Mesendoderm (in vitro differentiated cells): ENCODE measurements around the gene VCAN.
A peak's percentile ranks its signal among the peaks of the same experiment; 100 is the strongest.

Experiments used
- DNase-seq: peaks from one replicate; pipeline ENCODE4 v3.0.0; 2013
- H2AK5ac ChIP-seq: 2 replicates; pipeline ENCODE4 v1.6.1; 2013; ENCODE audit warnings: low read length, inconsistent platforms
- H2BK120ac ChIP-seq: 2 replicates; pipeline ENCODE4 v1.6.1; 2013; ENCODE audit warnings: low read depth, mild to moderate bottlenecking, low read length, moderate library complexity, mixed read lengths
- H2BK15ac ChIP-seq: replicated peaks from 2 replicates; pipeline ENCODE4 v1.6.1; 2013; ENCODE audit warnings: low read depth, mild to moderate bottlenecking, moderate library complexity
- H2BK5ac ChIP-seq: 2 replicates; pipeline ENCODE4 v1.6.1; 2013; ENCODE audit warnings: low read length, inconsistent platforms
- H3K18ac ChIP-seq: 2 replicates; pipeline ENCODE4 v1.6.1; 2013; ENCODE audit warnings: mild to moderate bottlenecking, low read length, mixed read lengths
- H3K23ac ChIP-seq: one replicate; pipeline ENCODE4 v1.6.1; 2013; ENCODE audit warnings: low read length
- H3K27ac ChIP-seq: 2 replicates; pipeline ENCODE4 v1.5.1; 2013; ENCODE audit warnings: low read depth, mild to moderate bottlenecking, inconsistent platforms, low read length, moderate library complexity
- H3K27me3 ChIP-seq: 2 replicates; pipeline ENCODE4 v1.6.1; 2013; ENCODE audit warnings: low read length, control low read depth, mild to moderate bottlenecking, inconsistent platforms; ENCODE audit not compliant: insufficient read depth, poor library complexity
- H3K36me3 ChIP-seq: 2 replicates; pipeline ENCODE4 v1.6.1; 2013; ENCODE audit warnings: low read length, inconsistent platforms; ENCODE audit not compliant: control insufficient read depth, insufficient read depth
- H3K4ac ChIP-seq: one replicate; pipeline ENCODE4 v1.6.1; 2013; ENCODE audit warnings: low read depth, mild to moderate bottlenecking, low read length, moderate library complexity
- H3K4me1 ChIP-seq: 2 replicates; pipeline ENCODE4 v1.6.1; 2013; ENCODE audit warnings: low read depth, low read length, inconsistent platforms; ENCODE audit not compliant: control insufficient read depth
- H3K4me2 ChIP-seq: 2 replicates; pipeline ENCODE4 v1.6.1; 2013; ENCODE audit warnings: low read length
- H3K4me3 ChIP-seq: 2 replicates; pipeline ENCODE4 v1.5.1; 2013; ENCODE audit warnings: mild to moderate bottlenecking, low read length
- H3K56ac ChIP-seq: one replicate; pipeline ENCODE4 v1.6.1; 2013; ENCODE audit warnings: low read length
- H3K79me1 ChIP-seq: 2 replicates; pipeline ENCODE4 v1.6.1; 2013; ENCODE audit warnings: low read length, inconsistent platforms
- H3K79me2 ChIP-seq: 2 replicates; pipeline ENCODE4 v1.6.1; 2013; ENCODE audit warnings: mild to moderate bottlenecking, low read length; ENCODE audit not compliant: control insufficient read depth, insufficient read depth
- H3K9ac ChIP-seq: 2 replicates; pipeline ENCODE4 v1.6.1; 2013; ENCODE audit warnings: low read length, inconsistent platforms
- H4K5ac ChIP-seq: one replicate; pipeline ENCODE4 v1.6.1; 2013; ENCODE audit warnings: low read length
- H4K8ac ChIP-seq: one replicate; pipeline ENCODE4 v1.6.1; 2013; ENCODE audit warnings: low read depth, mild to moderate bottlenecking, control low read depth, low read length, moderate library complexity
- WGBS: extraction: QIAGEN DNeasy Blood & Tissue Kit; methylation state at CpG from one replicate; pipeline ENCODE4 v1.1.7; 2013; ENCODE audit warnings: low lambda C conversion rate, missing lambda C conversion rate; ENCODE audit not compliant: insufficient coverage; ENCODE audit errors: extremely low coverage; 5-methylcytosine and 5-hydroxymethylcytosine counted together

The VCAN gene

GRCh38 chr5:83503662-83504061, 32.1 kb downstream of the VCAN start:
- no peak overlapping the region for H3K27ac ChIP-seq
- no peak for DNase-seq
- no peaks in the 10 kb centered on the region for H3K4me1 ChIP-seq
- no peak overlapping the region for H2BK120ac ChIP-seq
- no peak overlapping the region for H3K9ac ChIP-seq
- H2AK5ac ChIP-seq, result no peak overlapping the region
- H4K8ac ChIP-seq, result no peak overlapping the region
- H3K23ac ChIP-seq, result no peak overlapping the region
- H3K27me3 ChIP-seq, result no peaks in the 10 kb centered on the region
- no peaks in the 10 kb centered on the region for H3K36me3 ChIP-seq
- H3K79me2 ChIP-seq, result no peaks in the 10 kb centered on the region
- no peak overlapping the region for H3K4ac ChIP-seq
- no peak overlapping the region for H2BK5ac ChIP-seq
- H3K4me2 ChIP-seq, result no peak overlapping the region
- H3K79me1 ChIP-seq, result peaks cover 2% of the 10 kb centered on the region
- H3K18ac ChIP-seq, result no peak overlapping the region
- H3K4me3 ChIP-seq, result no peak overlapping the region
- H2BK15ac ChIP-seq, result no peak overlapping the region
- no peak overlapping the region for H4K5ac ChIP-seq
- no peak overlapping the region for H3K56ac ChIP-seq

DNA sequence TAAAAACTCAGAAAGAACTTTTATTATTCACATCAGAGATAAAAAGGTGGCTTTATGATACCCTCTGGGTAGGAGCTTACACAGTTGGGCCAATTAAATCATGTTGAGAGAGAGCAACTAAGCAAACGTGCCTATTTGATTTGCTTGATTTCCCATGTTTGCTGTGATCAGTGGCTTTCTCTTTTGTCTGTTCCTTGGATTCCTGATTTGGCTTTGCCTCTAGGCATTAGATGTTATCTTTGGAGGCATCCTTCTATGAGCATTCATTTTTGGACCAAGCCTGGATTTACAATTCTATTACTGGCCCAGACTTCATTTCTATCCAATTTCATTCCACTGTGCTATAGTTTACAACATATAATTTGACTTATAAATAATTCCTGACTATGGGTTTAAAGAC, 35.9 kb downstream of the VCAN start:
- H3K4me1 ChIP-seq, result no peaks in the 10 kb centered on the region
- H3K79me2 ChIP-seq, result no peaks in the 10 kb centered on the region
- H2BK120ac ChIP-seq, result no peak overlapping the region
- no peaks in the 10 kb centered on the region for H3K36me3 ChIP-seq
- H3K9ac ChIP-seq, result no peak overlapping the region
- H3K27me3 ChIP-seq, result no peaks in the 10 kb centered on the region
- H4K8ac ChIP-seq, result no peak overlapping the region
- no peak overlapping the region for H2BK15ac ChIP-seq
- no peak overlapping the region for H3K4me3 ChIP-seq
- H3K27ac ChIP-seq, result no peak overlapping the region
- no peak overlapping the region for H2AK5ac ChIP-seq
- H3K4ac ChIP-seq, result no peak overlapping the region
- no CpG with 5 or more reads among the region's 1 CpG for WGBS
- no peaks in the 10 kb centered on the region for H3K79me1 ChIP-seq
- H3K4me2 ChIP-seq, result no peak overlapping the region
- H3K23ac ChIP-seq, result no peak overlapping the region
- no peak overlapping the region for H3K18ac ChIP-seq
- H4K5ac ChIP-seq, result no peak overlapping the region
- no peak for DNase-seq
- no peak overlapping the region for H3K56ac ChIP-seq
- H2BK5ac ChIP-seq, result no peak overlapping the region

- Histone ChIP-seq H3K4ac (no peak overlapping the region), H3K79me1 (no peaks in the 10 kb centered on the region), H2BK15ac (no peak overlapping the region), H3K36me3 (no peaks in the 10 kb centered on the region), H3K4me1 (no peaks in the 10 kb centered on the region), H3K4me3 (no peak overlapping the region), H3K18ac (no peak overlapping the region), H2BK5ac (no peak overlapping the region), H3K9ac (no peak overlapping the region), H2BK120ac (no peak overlapping the region), H3K23ac (no peak overlapping the region), H3K4me2 (no peak overlapping the region), H4K8ac (no peak overlapping the region), H4K5ac (no peak overlapping the region), H2AK5ac (no peak overlapping the region), H3K27ac (no peak overlapping the region), H3K56ac (no peak overlapping the region), H3K79me2 (no peaks in the 10 kb centered on the region), H3K27me3 (no peaks in the 10 kb centered on the region)
- DNase-seq, result peak; percentile 55
- WGBS, result no CpG with 5 or more reads among the region's 4 CpGs
Observed at GRCh38 chr5:83509540-83509939, 38.0 kb downstream of the VCAN start.

GRCh38 chr5:83510260-83510659, 38.7 kb downstream of the VCAN start:
- Histone ChIP-seq H4K5ac (no peak overlapping the region), H2AK5ac (no peak overlapping the region), H3K79me1 (no peaks in the 10 kb centered on the region), H2BK120ac (no peak overlapping the region), H3K9ac (no peak overlapping the region), H3K4me1 (no peaks in the 10 kb centered on the region), H2BK5ac (no peak overlapping the region), H3K4me2 (no peak overlapping the region), H3K36me3 (no peaks in the 10 kb centered on the region), H2BK15ac (no peak overlapping the region), H3K79me2 (no peaks in the 10 kb centered on the region), H3K27me3 (no peaks in the 10 kb centered on the region), H3K23ac (no peak overlapping the region), H3K56ac (no peak overlapping the region), H3K18ac (no peak overlapping the region), H3K4ac (no peak overlapping the region), H3K4me3 (no peak overlapping the region), H4K8ac (no peak overlapping the region), H3K27ac (no peak overlapping the region)
- WGBS, result no CpG with 5 or more reads among the region's 1 CpG
- DNase-seq, result no peak

DNA sequence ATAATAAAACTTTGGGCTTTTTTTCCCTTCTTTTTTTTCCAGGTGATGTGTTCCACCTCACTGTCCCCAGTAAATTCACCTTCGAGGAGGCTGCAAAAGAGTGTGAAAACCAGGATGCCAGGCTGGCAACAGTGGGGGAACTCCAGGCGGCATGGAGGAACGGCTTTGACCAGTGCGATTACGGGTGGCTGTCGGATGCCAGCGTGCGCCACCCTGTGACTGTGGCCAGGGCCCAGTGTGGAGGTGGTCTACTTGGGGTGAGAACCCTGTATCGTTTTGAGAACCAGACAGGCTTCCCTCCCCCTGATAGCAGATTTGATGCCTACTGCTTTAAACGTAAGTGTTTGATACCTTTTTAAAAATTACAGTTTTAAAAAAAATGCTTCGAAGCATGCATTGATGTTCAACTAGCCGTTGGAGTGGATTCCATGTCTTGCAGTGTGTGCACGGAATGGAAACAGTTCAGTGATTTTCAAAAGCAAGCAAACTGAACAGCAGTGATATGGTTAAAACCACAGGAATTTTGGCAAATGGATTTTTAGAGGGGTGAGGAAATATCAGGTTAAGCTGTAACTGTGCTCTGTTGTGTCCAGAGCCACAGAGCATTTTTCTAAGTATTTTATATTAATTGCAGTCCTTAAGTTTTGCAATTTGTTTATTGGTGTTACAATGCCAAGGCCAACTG, 40.7 kb downstream of the VCAN start:
- no peaks in the 10 kb centered on the region for H3K27me3 ChIP-seq
- H4K8ac ChIP-seq, result peak overlapping the region; percentile 28
- no peaks in the 10 kb centered on the region for H3K36me3 ChIP-seq
- no peak overlapping the region for H2BK5ac ChIP-seq
- no peaks in the 10 kb centered on the region for H3K4me1 ChIP-seq
- H3K9ac ChIP-seq, result no peak overlapping the region
- no peak overlapping the region for H2AK5ac ChIP-seq
- H3K27ac ChIP-seq, result no peak overlapping the region
- H2BK15ac ChIP-seq, result no peak overlapping the region
- no peak for DNase-seq
- H3K18ac ChIP-seq, result no peak overlapping the region
- no peaks in the 10 kb centered on the region for H3K79me1 ChIP-seq
- no CpG with 5 or more reads among the region's 13 CpGs for WGBS
- no peak overlapping the region for H4K5ac ChIP-seq
- no peak overlapping the region for H3K4me2 ChIP-seq
- H3K56ac ChIP-seq, result no peak overlapping the region
- no peak overlapping the region for H3K4ac ChIP-seq
- H3K79me2 ChIP-seq, result no peaks in the 10 kb centered on the region
- no peak overlapping the region for H3K4me3 ChIP-seq
- H3K23ac ChIP-seq, result no peak overlapping the region
- H2BK120ac ChIP-seq, result no peak overlapping the region

DNA sequence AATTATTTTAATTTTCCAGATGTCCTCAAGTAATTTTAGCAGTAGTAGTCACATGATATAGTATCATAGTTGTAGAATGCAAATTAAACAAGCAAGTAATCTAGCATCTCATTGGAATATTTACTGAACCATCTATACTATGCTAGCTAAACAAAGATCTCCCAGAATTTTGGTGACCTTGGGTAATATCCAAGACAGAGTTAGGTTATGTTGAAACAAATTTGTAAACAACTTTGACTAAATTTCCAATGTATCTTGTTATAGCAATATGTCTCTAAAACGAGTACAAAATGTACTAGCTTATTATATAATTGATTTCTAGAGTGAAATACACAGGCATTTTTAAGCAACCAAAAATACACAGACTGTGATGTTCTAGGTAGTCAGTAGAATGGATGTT, 41.5 kb downstream of the VCAN start:
- Histone ChIP-seq H3K4ac (no peak overlapping the region), H3K4me1 (no peaks in the 10 kb centered on the region), H4K8ac (no peak overlapping the region), H3K4me2 (no peak overlapping the region), H3K27me3 (no peaks in the 10 kb centered on the region), H2BK15ac (no peak overlapping the region), H3K23ac (no peak overlapping the region), H3K79me1 (no peaks in the 10 kb centered on the region), H3K79me2 (no peaks in the 10 kb centered on the region), H2AK5ac (no peak overlapping the region), H4K5ac (no peak overlapping the region), H3K56ac (no peak overlapping the region), H3K4me3 (no peak overlapping the region), H3K9ac (no peak overlapping the region), H2BK5ac (no peak overlapping the region), H2BK120ac (no peak overlapping the region), H3K36me3 (no peaks in the 10 kb centered on the region), H3K18ac (no peak overlapping the region), H3K27ac (no peak overlapping the region)
- WGBS, result no CpG with 5 or more reads among the region's 1 CpG
- no peak for DNase-seq
